ENCODE measurements around the gene NFKBIB.
"Not testable (repeated sequence)": the region's sequence is repeated elsewhere in the genome, so short reads cannot be mapped to it uniquely, and the experiment has no call there.

Gene NFKBIB

DNA sequence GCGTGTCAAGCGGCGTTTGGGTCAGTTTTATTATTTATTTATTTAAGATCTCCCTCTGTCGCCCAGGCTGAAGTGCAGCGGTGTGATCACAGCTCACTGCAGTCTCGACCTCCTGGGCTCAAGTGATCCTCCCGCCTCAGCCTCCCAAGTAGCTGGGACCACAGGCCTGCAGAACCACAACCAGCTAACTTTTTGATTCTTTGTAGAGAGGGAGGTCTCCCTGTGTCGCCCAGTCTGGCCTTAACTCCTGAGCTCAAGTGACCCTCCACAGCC, 31.7 kb downstream of the NFKBIB start:
- DNase-seq, result no peak

GRCh38 chr19:38932425-38933179, 32.8 kb downstream of the NFKBIB start:
- DNase-seq, result peak; percentile 50

DNA sequence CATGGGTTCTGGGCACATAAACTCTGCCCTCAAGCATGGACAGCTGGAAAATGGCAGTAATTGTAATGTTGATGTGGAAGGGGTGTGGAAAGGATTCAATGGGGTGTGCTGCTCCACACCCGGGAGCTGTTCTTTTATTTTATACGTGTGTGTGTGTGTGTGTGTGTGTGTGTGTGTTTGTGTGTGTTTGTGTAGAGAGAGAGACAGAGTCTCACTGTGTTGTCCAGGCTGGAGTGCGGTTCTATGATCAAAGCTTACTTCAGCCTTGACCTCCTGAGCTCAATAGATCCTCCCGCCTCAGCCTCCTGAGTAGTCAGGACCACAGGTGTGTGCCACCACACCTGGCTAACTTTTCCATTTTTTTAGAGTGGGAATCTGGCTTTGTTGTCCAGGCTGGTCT, 33.8 kb downstream of the NFKBIB start:
- DNase-seq, result no peak

DNA sequence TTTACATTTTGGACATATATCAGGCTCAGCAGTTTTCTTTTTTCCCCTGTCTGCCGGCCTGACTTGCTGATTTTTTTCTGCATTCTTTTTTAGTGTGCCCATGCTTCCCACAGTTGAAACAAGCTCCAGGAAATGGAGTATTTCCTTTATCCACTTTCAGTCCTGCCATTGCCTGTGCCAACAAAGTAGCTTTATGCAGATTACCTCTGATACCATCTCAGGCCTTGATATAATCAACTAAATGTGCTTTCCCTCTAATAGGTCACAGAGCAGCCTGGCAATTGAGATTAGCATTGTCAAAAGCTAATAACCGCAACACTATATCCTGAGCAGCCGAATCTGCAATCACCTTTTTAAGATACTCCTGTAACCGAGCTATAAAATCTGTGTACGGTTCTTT, 40.2 kb downstream of the NFKBIB start:
- no peak for DNase-seq

GRCh38 chr19:38941466-38941865, 41.7 kb downstream of the NFKBIB start:
- DNase-seq, result not testable (repeated sequence)

DNA sequence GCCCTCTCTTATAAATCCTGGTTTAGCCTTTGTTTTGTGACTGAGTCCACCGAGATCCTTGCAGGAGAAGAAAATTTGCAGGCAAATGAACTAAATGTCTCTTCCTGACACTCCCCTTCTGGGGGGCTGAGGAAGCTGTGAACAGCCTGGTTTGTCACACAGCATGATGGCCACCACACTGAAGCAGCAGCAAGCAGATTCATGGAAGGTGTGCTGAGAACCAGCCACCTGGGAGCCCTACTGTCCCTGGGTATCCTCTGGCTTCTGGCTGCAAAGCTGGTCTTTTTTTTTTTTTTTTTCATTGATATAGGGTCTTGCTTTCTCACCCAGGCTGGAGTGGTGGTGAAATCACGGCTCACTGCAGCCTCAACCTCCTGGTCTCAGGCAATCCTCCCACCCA, 42.2 kb downstream of the NFKBIB start:
- no peak for DNase-seq

DNA sequence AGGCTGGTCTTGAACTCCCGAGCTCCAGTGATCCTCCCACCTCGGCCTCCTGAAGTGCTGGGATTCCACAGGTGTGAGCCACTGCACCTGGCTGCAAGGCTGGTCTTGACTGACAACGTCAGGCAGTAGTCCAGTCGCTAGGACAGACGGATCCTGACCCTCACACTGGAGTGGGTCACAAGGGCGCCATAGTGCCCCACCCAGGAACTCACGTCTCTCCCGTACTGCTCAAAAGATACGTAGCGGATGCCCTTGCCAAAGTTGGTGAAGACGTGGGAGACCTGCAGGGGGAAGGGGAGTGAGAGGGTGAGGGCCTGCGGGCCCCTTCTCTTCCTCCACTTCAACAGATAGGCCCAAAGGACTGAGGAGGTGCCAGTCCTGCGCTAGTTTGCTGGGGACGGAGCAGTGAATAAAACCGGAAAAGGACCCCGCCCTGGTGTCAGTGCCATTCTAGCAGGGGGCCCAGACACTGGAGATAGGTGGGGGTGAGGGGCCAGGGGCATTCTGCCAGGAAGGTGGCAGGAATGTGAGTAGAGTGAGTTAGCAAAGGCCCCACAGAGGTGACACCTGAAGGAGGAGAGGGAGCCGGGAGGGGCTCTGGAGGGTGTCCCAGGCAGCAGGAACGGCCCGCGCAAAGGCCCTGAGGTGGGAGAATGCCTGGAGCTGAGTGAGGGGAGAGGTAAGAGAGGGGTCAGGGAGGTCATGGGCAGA, 42.9 kb downstream of the NFKBIB start:
- DNase-seq, result no peak

DNA sequence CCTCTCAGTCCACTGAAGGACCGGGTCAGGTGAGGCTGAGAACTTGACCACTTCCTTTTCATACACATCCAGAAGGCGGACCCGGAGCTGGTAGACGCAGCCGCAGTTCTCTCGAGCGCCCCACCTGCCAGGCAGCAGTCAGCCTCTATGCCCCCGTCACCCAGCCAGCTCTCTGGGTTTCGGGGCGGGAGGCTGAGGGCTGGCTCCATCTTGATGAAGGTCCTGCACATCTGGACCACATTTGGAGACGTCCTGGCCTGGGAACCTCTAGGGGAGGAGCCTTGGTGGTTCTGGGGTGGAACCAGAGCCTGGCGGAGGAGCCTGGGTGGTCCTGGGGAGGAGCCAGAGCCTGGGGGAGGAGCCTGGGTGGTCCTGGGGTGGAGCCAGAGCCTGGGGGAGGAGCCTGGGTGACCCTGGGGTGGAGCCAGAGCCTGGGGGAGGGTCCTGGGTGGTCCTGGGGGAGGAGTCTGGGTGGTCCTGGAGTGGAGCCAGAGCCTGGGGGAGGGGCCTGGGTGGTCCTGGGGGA, 45.3 kb downstream of the NFKBIB start:
- DNase-seq, result no peak

- no peak for DNase-seq
Measured at GRCh38 chr19:38945562-38946228, 45.9 kb downstream of the NFKBIB start.

- no peak for DNase-seq
Measured at GRCh38 chr19:38946229-38947010, 46.7 kb downstream of the NFKBIB start.

- DNase-seq, result peak; percentile 94
Measured at GRCh38 chr19:38949580-38950367, 50.0 kb downstream of the NFKBIB start.

DNA sequence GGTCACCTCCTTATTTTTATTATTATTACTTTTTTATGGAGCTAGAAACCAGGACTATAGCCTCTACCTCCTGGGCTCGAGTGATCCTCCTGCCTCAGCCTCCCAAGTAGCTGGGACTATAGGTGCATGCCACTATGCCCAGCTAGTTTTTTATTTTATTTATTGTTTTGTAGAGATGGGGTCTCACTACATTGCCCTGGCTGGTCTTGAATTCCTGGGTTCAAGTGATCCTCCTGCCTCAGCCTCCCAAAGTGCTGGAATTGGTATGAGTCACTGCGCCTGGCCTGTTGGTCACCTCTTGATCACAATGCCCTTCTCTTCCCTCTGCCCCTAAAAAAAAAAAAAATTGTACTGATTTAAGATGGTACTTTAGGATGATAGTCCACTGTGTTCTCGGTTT, 51.4 kb downstream of the NFKBIB start:
- DNase-seq, result no peak

GRCh38 chr19:38952395-38953165, 52.8 kb downstream of the NFKBIB start:
- DNase-seq, result peak; percentile 42

DNA sequence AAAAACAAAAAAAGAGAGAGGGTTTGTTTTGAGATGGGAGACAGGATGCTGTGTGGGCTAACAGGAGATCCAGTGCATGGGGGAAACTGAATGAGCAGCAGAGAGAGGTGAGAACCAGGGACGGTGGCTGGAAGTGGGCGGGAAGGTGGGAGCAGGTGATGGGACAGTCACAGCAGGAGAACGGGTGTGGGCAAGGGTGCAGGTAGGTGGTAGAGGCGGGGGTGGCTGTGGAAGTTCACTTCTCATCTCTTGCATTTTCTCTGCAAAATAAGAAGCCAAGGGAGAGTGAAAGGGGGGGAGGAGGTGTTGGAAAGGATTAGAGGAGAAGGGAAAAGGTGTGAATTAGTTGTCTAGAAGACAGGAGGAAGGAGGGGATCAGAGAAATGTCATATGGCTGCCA, 53.9 kb downstream of the NFKBIB start:
- no peak for DNase-seq

GRCh38 chr19:38956264-38956663, 56.5 kb downstream of the NFKBIB start:
- no peak for DNase-seq

DNA sequence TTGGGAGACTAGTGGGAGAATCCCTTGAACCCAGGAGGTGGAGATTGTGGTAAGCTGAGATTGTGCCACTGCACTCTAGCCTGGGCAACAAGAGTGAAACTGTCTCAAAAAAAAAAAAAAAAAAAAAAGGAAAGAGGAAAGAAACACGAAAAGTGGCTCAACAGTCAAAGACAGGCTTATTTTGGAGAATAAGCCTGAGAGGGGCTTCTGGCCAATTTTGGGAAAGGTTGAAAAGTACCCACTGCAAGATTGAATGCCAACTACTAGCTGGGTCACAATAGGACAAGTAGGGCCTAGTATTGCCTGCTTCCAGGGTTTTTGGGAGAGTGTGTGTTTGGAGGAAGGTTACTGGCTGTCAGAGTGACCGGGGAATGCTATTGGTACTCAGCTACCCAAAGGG, 58.5 kb downstream of the NFKBIB start:
- DNase-seq, result no peak

Measured in activated CD4-positive, alpha-beta T cell treated with anti-CD3 and anti-CD28 coated beads for 48 hours (primary cell).